Measurements from ENCODE around the gene COL25A1.

GRCh38 chr4:109114501-109114900 lies 188.0 kb downstream of the COL25A1 start:
- TF ChIP-seq POLR2A (IDR thresholded peaks at IDR 0.05) (no peak), CTCF (IDR thresholded peaks at IDR 0.05) (no peak)
